ENCODE measurements around the gene TMEM266.

The TMEM266 gene

DNA sequence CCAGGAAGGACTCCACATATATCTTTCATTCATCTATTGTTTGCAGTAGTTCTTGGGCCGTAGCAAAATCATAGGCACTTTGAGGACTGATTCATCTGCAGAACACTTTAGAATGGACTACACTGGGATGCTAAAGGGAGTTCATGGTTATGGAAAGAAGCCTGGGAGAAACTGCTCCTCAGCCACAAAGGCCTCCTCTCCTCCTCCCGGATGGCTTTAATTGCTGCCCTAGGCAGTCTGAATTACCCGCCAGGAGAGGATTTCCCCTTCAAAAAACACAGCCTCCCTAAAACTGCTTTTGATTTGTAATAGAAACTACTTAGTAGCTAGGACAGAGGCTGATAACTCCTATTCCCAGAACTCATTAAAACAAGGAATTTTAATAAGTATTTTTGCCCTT lies 4.6 kb downstream of the TMEM266 start:
- H3K27me3 ChIP-seq (ENCODE audit: low read length), result no peaks in the 10 kb centered on the region

DNA sequence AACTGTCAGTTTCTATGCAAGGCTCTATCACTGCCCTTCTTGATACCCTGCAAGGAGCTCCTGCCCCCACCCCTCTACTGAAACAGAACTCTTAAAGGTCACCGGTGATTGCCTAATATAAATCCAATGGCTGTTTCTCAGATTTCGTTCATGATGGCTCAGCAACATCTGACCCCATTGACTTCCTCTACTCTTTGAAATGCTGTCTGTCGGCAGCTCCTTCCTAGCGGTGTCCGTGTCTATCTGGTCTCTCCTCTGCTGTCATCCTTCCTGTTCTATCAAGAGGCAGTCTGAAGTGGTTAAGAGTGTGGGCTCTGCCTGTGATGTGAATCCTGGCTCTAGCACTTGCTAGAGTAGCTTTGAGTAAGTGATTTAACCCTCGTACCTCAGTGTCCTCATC lies 5.5 kb downstream of the TMEM266 start:
- Histone ChIP-seq H3K27ac (ENCODE audit: low read depth, low read length) (no peak overlapping the region), H3K9ac (ENCODE audit: low read length) (no peak overlapping the region), H3K4me3 (ENCODE audit: insufficient read depth, low read length, poor library complexity, severe bottlenecking) (no peak overlapping the region), H3K79me2 (ENCODE audit: insufficient read depth, low read length) (no peaks in the 10 kb centered on the region), H3K4me2 (ENCODE audit: low read depth, low read length, poor library complexity, severe bottlenecking) (no peak overlapping the region), H3K9me2 (replicated peaks; ENCODE audit: insufficient read depth, low read length) (no peaks in the 10 kb centered on the region), H3K27me3 (ENCODE audit: low read length) (no peaks in the 10 kb centered on the region), H3K36me3 (ENCODE audit: low read length) (no peaks in the 10 kb centered on the region), H4K20me1 (ENCODE audit: low read depth, low read length) (no peaks in the 10 kb centered on the region), H3F3A (ENCODE audit: insufficient read depth) (no peaks in the 10 kb centered on the region), H2AFZ (ENCODE audit: low read depth, low read length, severe bottlenecking) (no peak overlapping the region), H3K9me3 (ENCODE audit: insufficient read depth, low read length) (no peaks in the 10 kb centered on the region)
- TF ChIP-seq EZH2phosphoT487 (conservative IDR thresholded peaks at IDR 0.05; ENCODE audit: low read length), result no peak
- TF ChIP-seq, protein P1, sequence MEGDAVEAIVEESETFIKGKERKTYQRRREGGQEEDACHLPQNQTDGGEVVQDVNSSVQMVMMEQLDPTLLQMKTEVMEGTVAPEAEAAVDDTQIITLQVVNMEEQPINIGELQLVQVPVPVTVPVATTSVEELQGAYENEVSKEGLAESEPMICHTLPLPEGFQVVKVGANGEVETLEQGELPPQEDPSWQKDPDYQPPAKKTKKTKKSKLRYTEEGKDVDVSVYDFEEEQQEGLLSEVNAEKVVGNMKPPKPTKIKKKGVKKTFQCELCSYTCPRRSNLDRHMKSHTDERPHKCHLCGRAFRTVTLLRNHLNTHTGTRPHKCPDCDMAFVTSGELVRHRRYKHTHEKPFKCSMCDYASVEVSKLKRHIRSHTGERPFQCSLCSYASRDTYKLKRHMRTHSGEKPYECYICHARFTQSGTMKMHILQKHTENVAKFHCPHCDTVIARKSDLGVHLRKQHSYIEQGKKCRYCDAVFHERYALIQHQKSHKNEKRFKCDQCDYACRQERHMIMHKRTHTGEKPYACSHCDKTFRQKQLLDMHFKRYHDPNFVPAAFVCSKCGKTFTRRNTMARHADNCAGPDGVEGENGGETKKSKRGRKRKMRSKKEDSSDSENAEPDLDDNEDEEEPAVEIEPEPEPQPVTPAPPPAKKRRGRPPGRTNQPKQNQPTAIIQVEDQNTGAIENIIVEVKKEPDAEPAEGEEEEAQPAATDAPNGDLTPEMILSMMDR (IDR thresholded peaks at IDR 0.05; ENCODE audit: insufficient read depth, low read length, poor library complexity, severe bottlenecking), result no peak

More for the DNA sequence above, 4.6 kb downstream of the TMEM266 start:
- no peaks in the 10 kb centered on the region for H4K20me1 ChIP-seq (ENCODE audit: low read depth, low read length)
- no peak overlapping the region for H3K27ac ChIP-seq (ENCODE audit: low read depth, low read length)
- no peaks in the 10 kb centered on the region for H3K36me3 ChIP-seq (ENCODE audit: low read length)
- no peak overlapping the region for H3K4me2 ChIP-seq (ENCODE audit: low read depth, low read length, poor library complexity, severe bottlenecking)
- TF ChIP-seq EZH2phosphoT487 (conservative IDR thresholded peaks at IDR 0.05; ENCODE audit: low read length), result no peak
- TF ChIP-seq, protein P1 (IDR thresholded peaks at IDR 0.05; ENCODE audit: insufficient read depth, low read length, poor library complexity, severe bottlenecking), result no peak
- H3K79me2 ChIP-seq (ENCODE audit: insufficient read depth, low read length), result no peaks in the 10 kb centered on the region
- no peaks in the 10 kb centered on the region for H3K9me3 ChIP-seq (ENCODE audit: insufficient read depth, low read length)
- no peak overlapping the region for H2AFZ ChIP-seq (ENCODE audit: low read depth, low read length, severe bottlenecking)
- H3K9me2 ChIP-seq (replicated peaks; ENCODE audit: insufficient read depth, low read length), result no peaks in the 10 kb centered on the region
- no peaks in the 10 kb centered on the region for H3F3A ChIP-seq (ENCODE audit: insufficient read depth)
- no peak overlapping the region for H3K4me3 ChIP-seq (ENCODE audit: insufficient read depth, low read length, poor library complexity, severe bottlenecking)
- no peak overlapping the region for H3K9ac ChIP-seq (ENCODE audit: low read length)

DNA sequence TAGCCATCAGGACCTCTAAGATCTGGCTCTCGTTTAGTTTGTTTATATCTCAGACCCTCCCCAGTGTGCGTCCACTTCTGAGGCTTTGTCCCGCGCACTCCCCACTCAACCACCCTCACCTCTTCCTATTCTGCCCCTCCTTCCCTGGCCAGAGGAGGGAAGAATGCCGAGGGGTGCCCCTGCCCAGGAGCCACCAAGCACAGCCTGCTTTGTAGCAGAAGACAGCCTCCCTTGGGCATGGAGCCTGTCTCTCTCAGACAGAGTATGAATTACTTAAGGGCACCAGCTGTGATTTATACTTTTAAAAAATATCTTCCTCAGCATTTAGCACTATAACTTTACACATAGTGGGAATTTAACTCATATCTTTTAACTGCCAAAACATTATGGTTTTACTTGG lies 6.0 kb downstream of the TMEM266 start:
- TF ChIP-seq, protein P1 (IDR thresholded peaks at IDR 0.05; ENCODE audit: insufficient read depth, low read length, poor library complexity, severe bottlenecking), result no peak
- TF ChIP-seq EZH2phosphoT487 (conservative IDR thresholded peaks at IDR 0.05; ENCODE audit: low read length), result no peak
- Histone ChIP-seq H3K79me2 (ENCODE audit: insufficient read depth, low read length) (no peaks in the 10 kb centered on the region), H3K9me3 (ENCODE audit: insufficient read depth, low read length) (no peaks in the 10 kb centered on the region), H3K36me3 (ENCODE audit: low read length) (no peaks in the 10 kb centered on the region), H3K4me2 (ENCODE audit: low read depth, low read length, poor library complexity, severe bottlenecking) (no peak overlapping the region), H3F3A (ENCODE audit: insufficient read depth) (no peaks in the 10 kb centered on the region), H3K9ac (ENCODE audit: low read length) (no peak overlapping the region), H2AFZ (ENCODE audit: low read depth, low read length, severe bottlenecking) (no peak overlapping the region), H4K20me1 (ENCODE audit: low read depth, low read length) (no peaks in the 10 kb centered on the region), H3K9me2 (replicated peaks; ENCODE audit: insufficient read depth, low read length) (no peaks in the 10 kb centered on the region), H3K27me3 (ENCODE audit: low read length) (no peaks in the 10 kb centered on the region), H3K4me3 (ENCODE audit: insufficient read depth, low read length, poor library complexity, severe bottlenecking) (no peak overlapping the region), H3K27ac (ENCODE audit: low read depth, low read length) (no peak overlapping the region)
